ENCODE data around the gene IRF2BP2. TPM values are rescaled to one million over a fixed set of nuclear protein-coding genes. Genes with fewer than 3 reads are reported as not detected.

IRF2BP2 gene
- total RNA-seq, 1 donor from 2014 or later: 199 TPM

GRCh38 chr1:234600418-234601281 is 9.3 kb downstream of the IRF2BP2 start:
- Mint-ChIP-seq H3K27me3 (ENCODE audit: unreplicated experiment) (peaks cover 13% of the 10 kb centered on the region), H3K36me3 (ENCODE audit: unreplicated experiment) (peaks cover 15% of the 10 kb centered on the region), H3K27ac (ENCODE audit: unreplicated experiment) (peak overlapping the region; percentile 99), H3K4me1 (ENCODE audit: low read depth, unreplicated experiment) (peaks cover 15% of the 10 kb centered on the region), H3K4me3 (ENCODE audit: unreplicated experiment) (peak overlapping the region; percentile 99), H3K9me3 (ENCODE audit: unreplicated experiment) (peaks cover 12% of the 10 kb centered on the region)
- DNase-seq: no peak
- no peak for TF ChIP-seq CTCF (IDR thresholded peaks at IDR 0.05; ENCODE audit: partially characterized antibody, unreplicated experiment)

GRCh38 chr1:234599617-234600417 is 10.2 kb downstream of the IRF2BP2 start:
- H3K36me3 Mint-ChIP-seq (ENCODE audit: unreplicated experiment): peaks cover 10% of the 10 kb centered on the region
- H3K4me3 Mint-ChIP-seq (ENCODE audit: unreplicated experiment): peak overlapping the region; percentile 99
- H3K27ac Mint-ChIP-seq (ENCODE audit: unreplicated experiment): peak overlapping the region; percentile 99
- H3K9me3 Mint-ChIP-seq (ENCODE audit: unreplicated experiment): peaks cover 10% of the 10 kb centered on the region
- H3K4me1 Mint-ChIP-seq (ENCODE audit: low read depth, unreplicated experiment): peaks cover 15% of the 10 kb centered on the region
- H3K27me3 Mint-ChIP-seq (ENCODE audit: unreplicated experiment): peaks cover 10% of the 10 kb centered on the region
- peak; percentile 86 for DNase-seq
- TF ChIP-seq CTCF (IDR thresholded peaks at IDR 0.05; ENCODE audit: partially characterized antibody, unreplicated experiment): no peak

GRCh38 chr1:234598974-234599616 is 10.9 kb downstream of the IRF2BP2 start:
- peaks cover 12% of the 10 kb centered on the region for H3K36me3 Mint-ChIP-seq (ENCODE audit: unreplicated experiment)
- H3K9me3 Mint-ChIP-seq (ENCODE audit: unreplicated experiment): peaks cover 7% of the 10 kb centered on the region
- no peak for DNase-seq
- H3K4me1 Mint-ChIP-seq (ENCODE audit: low read depth, unreplicated experiment): peaks cover 20% of the 10 kb centered on the region
- peak overlapping the region; percentile 76 for H3K27ac Mint-ChIP-seq (ENCODE audit: unreplicated experiment)
- H3K4me3 Mint-ChIP-seq (ENCODE audit: unreplicated experiment): peak overlapping the region; percentile 82
- no peak for TF ChIP-seq CTCF (IDR thresholded peaks at IDR 0.05; ENCODE audit: partially characterized antibody, unreplicated experiment)
- H3K27me3 Mint-ChIP-seq (ENCODE audit: unreplicated experiment): peaks cover 7% of the 10 kb centered on the region

GRCh38 chr1:234597894-234598293 is 12.1 kb downstream of the IRF2BP2 start:
- peaks cover 5% of the 10 kb centered on the region for H3K27me3 Mint-ChIP-seq (ENCODE audit: unreplicated experiment)
- no peak overlapping the region for H3K4me3 Mint-ChIP-seq (ENCODE audit: unreplicated experiment)
- TF ChIP-seq CTCF (IDR thresholded peaks at IDR 0.05; ENCODE audit: partially characterized antibody, unreplicated experiment): peak; percentile 49
- peaks cover 21% of the 10 kb centered on the region for H3K4me1 Mint-ChIP-seq (ENCODE audit: low read depth, unreplicated experiment)
- peak; percentile 47 for DNase-seq
- H3K9me3 Mint-ChIP-seq (ENCODE audit: unreplicated experiment): peaks cover 5% of the 10 kb centered on the region
- peaks cover 13% of the 10 kb centered on the region for H3K36me3 Mint-ChIP-seq (ENCODE audit: unreplicated experiment)
- H3K27ac Mint-ChIP-seq (ENCODE audit: unreplicated experiment): no peak overlapping the region

Measured in glutamatergic neuron (in vitro differentiated cells).